GM19099 (cell line): ENCODE results near the gene FAM13A.

Experiments
- POLR2A ChIP-seq: IDR thresholded peaks from 3 replicates; pipeline ENCODE4 v1.6.1; 2011; ENCODE audit warnings: low read depth; ENCODE audit not compliant: insufficient read length; ENCODE audit errors: extremely low read depth

FAM13A gene

GRCh38 chr4:89021684-89022083 is 35.3 kb downstream of the FAM13A start:
- TF ChIP-seq POLR2A, result no peak

- TF ChIP-seq POLR2A, result no peak
Measured at GRCh38 chr4:89021062-89021461, 35.9 kb downstream of the FAM13A start.

- no peak for TF ChIP-seq POLR2A
Measured at GRCh38 chr4:89009761-89010369, 47.1 kb downstream of the FAM13A start.

- TF ChIP-seq POLR2A, result no peak
Measured at GRCh38 chr4:89009115-89009514, 47.9 kb downstream of the FAM13A start.

GRCh38 chr4:89008166-89008565 is 48.8 kb downstream of the FAM13A start:
- no peak for TF ChIP-seq POLR2A

DNA sequence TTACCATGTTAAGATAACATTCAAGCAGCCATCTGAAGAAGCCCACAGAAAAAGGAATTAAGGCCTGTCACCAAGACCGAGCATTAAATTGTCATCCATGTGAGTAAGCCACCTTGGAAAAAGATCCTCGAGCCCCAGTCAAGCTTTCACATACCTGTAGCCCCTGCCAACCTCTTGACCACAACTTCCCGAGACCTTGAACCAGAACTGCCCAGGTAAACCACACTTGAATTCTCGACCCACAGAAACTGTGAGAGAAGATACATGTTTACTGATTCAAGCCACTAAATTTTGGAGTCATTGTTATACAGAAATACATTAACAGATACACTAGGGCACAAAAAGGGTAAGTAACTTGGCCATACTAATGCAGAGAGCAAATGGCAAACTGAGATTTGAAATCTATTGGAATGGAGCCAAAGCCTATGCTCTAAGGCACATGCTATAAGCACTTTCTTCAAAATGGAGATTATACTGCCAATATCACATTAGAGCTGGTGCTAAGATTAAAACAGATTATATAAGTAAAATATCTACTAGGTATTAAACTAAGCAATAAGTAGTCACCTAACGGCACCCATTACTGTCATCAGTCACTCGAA is 49.5 kb downstream of the FAM13A start:
- TF ChIP-seq POLR2A, result no peak

GRCh38 chr4:89006307-89006706 is 50.7 kb downstream of the FAM13A start:
- TF ChIP-seq POLR2A, result no peak

GRCh38 chr4:89001647-89002445 is 55.1 kb downstream of the FAM13A start:
- TF ChIP-seq POLR2A, result no peak

- no peak for TF ChIP-seq POLR2A
Measured at GRCh38 chr4:89000844-89001360, 56.1 kb downstream of the FAM13A start.

- no peak for TF ChIP-seq POLR2A
Measured at GRCh38 chr4:89000382-89000781, 56.6 kb downstream of the FAM13A start.

DNA sequence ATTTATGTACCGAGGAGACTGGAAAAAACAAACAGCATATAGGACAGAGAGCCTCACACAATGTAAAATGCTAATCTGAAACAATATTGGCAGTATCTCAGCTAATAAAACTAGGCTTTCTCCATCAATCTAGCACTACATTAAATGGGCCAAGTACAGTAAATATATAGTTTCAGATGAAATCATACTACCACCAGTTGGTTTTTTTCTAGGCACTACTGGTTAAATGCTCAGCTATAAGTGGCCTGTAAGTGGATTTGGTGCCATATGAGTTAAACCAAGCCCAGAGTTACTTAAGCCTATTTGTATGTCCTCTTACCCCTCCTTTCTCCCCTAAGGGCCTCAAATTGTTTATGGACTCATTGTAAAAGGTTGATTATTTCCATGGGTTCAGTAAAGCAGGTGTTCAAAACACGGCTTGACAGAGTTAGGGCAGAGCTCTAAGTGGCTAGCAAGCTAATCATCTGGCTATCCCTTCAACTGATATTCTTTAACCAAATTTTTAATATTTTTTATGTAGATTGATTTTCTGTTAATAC is 57.5 kb downstream of the FAM13A start:
- TF ChIP-seq POLR2A, result no peak

DNA sequence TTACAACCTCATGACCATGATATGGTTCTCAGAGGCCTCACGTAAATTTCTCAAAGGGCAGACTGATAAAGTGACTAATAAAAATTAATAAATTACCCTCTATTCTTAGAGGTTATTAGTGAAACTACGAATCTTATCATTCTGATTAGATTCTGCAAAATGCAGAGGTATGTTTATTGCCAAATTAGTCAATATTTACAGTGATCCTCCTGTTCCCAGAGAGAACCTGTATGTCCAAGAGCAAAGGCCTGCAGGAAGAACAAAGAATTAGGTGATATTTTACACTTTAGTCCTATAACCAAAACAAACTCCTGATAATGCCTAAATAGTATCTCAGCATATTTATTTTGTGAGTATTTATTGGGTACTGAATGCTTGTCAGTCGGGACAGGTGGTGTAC is 58.1 kb downstream of the FAM13A start:
- no peak for TF ChIP-seq POLR2A

DNA sequence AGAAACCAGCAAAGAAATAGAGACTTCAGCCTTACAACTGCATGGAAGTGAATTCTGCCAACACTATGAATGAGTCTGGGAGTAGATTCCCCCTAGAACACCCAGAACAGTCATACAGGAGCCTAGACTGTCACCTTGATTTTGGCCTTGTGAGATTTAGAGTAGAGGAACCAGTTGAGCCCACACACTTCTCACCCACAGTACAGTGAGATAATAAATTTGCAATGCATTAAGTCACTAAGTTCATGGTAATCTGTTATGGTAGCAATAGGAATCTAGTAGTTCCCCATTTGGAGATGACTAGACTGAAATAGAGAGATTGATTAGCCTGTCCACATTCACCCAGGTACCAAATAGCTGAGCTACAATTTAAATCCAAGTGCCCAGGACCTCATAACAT is 59.0 kb downstream of the FAM13A start:
- TF ChIP-seq POLR2A, result no peak

DNA sequence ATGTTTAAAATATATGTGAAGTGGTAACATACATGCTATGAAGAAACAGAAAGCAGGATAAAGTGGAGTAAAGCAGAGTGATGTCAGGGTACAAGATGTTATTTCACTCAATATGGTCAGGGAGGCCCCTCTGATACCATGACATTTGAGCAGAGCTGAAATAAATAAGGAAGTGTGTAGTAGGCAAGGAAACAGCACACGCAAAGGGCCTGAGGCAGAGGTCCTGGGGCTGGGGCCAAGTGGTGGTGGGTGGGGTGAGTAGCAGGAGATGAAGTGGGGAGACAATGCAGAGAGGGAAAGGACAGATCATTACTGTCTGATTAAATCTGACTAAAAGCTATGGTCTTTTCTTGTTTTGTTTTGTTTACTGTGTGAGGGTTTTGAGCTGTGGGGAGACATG is 61.1 kb downstream of the FAM13A start:
- TF ChIP-seq POLR2A, result no peak

- no peak for TF ChIP-seq POLR2A
Measured at GRCh38 chr4:88993246-88993645, 63.7 kb downstream of the FAM13A start.

DNA sequence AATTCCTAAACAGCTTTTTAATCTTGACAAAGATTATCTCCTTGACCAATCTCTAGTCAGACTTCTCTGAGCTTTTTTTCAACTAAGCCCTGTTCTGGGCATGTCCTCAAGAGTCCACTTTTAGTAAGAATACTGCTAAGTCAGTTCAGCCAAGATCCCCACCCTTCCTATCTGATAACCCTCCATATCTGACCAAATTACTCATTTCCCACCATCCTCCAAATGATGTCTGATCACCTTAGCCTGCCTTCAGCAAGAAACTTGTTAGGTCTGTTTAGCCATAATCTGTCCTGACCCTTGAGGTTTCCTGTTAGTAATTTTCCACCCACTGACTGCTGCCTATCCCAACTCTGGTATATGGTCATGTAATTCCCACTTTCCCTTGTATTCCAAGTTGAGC is 65.2 kb downstream of the FAM13A start:
- no peak for TF ChIP-seq POLR2A

GRCh38 chr4:88989990-88990389 is 67.0 kb downstream of the FAM13A start:
- TF ChIP-seq POLR2A, result no peak
